ENCODE measurements around the gene TRIM17.

The TRIM17 gene

GRCh38 chr1:228401782-228402640 is 14.7 kb downstream of the TRIM17 start:
- no peak for DNase-seq (ENCODE audit: low spot score)

- DNase-seq (ENCODE audit: low spot score), result no peak
Observed at GRCh38 chr1:228400692-228401454, 15.8 kb downstream of the TRIM17 start.

- no peak for DNase-seq (ENCODE audit: low spot score)
Observed at GRCh38 chr1:228400237-228400651, 16.4 kb downstream of the TRIM17 start.

GRCh38 chr1:228399531-228400236 is 17.0 kb downstream of the TRIM17 start:
- no peak for DNase-seq (ENCODE audit: low spot score)

GRCh38 chr1:228398741-228399461 is 17.8 kb downstream of the TRIM17 start:
- no peak for DNase-seq (ENCODE audit: low spot score)

- DNase-seq (ENCODE audit: low spot score), result no peak
Observed at GRCh38 chr1:228397966-228398365, 18.7 kb downstream of the TRIM17 start.

- DNase-seq (ENCODE audit: low spot score), result no peak
Observed at GRCh38 chr1:228396770-228397662, 19.6 kb downstream of the TRIM17 start.

GRCh38 chr1:228394571-228395394 is 21.9 kb downstream of the TRIM17 start:
- DNase-seq (ENCODE audit: low spot score), result no peak

- DNase-seq (ENCODE audit: low spot score), result no peak
Observed at GRCh38 chr1:228393811-228394570, 22.7 kb downstream of the TRIM17 start.

GRCh38 chr1:228393268-228393701 is 23.4 kb downstream of the TRIM17 start:
- no peak for DNase-seq (ENCODE audit: low spot score)

- no peak for DNase-seq (ENCODE audit: low spot score)
Observed at GRCh38 chr1:228392111-228392936, 24.3 kb downstream of the TRIM17 start.

GRCh38 chr1:228391411-228392020 is 25.1 kb downstream of the TRIM17 start:
- DNase-seq (ENCODE audit: low spot score), result no peak

- DNase-seq (ENCODE audit: low spot score), result no peak
Observed at GRCh38 chr1:228390649-228391048, 26.0 kb downstream of the TRIM17 start.

GRCh38 chr1:228387321-228387720 is 29.3 kb downstream of the TRIM17 start:
- DNase-seq (ENCODE audit: low spot score), result no peak

- DNase-seq (ENCODE audit: low spot score), result no peak
Observed at GRCh38 chr1:228385232-228385631, 31.4 kb downstream of the TRIM17 start.

GRCh38 chr1:228383773-228384172 is 32.9 kb downstream of the TRIM17 start:
- no peak for DNase-seq (ENCODE audit: low spot score)

- DNase-seq (ENCODE audit: low spot score), result no peak
Observed at GRCh38 chr1:228381356-228381755, 35.3 kb downstream of the TRIM17 start.

GRCh38 chr1:228379666-228380065 is 37.0 kb downstream of the TRIM17 start:
- no peak for DNase-seq (ENCODE audit: low spot score)

All from COLO829 (cell line).